Testis (tissue), 3 donors: Measurements from ENCODE around the gene STARD3. TPM values are rescaled to one million over a fixed set of nuclear protein-coding genes. Genes with fewer than 3 reads are reported as not detected.

Experiments used
- DNase-seq: peaks from one replicate; pipeline ENCODE4 v3.0.0-alpha.2; 2019
- H3K27ac ChIP-seq, 2 donors: fragments of 200-600 bp; sonication (generic); one replicate each; pipeline ENCODE4 v1.5.1; 2019
- H3K27me3 ChIP-seq: fragments of 200-600 bp; sonication (generic); one replicate; pipeline ENCODE4 v1.5.1; 2019
- H3K36me3 ChIP-seq: fragments of 200-600 bp; sonication (generic); one replicate; pipeline ENCODE4 v1.5.1; 2017; ENCODE audit warnings: low read depth; ENCODE audit errors: missing control alignments
- H3K4me1 ChIP-seq: fragments of 200-600 bp; sonication (generic); one replicate; pipeline ENCODE4 v1.5.1; 2019
- H3K4me3 ChIP-seq, 2 donors: fragments of 200-600 bp; sonication (generic); one replicate each; pipeline ENCODE4 v1.5.1; 2017 to 2019
- H3K9me3 ChIP-seq: fragments of 200-600 bp; sonication (generic); one replicate; pipeline ENCODE4 v1.5.1; 2017
- POLR2A ChIP-seq: fragments of 450-650 bp; IDR thresholded peaks from one replicate; pipeline ENCODE4 v1.6.1; 2017; ENCODE audit warnings: antibody characterized with exemption, mild to moderate bottlenecking, moderate library complexity
- WGBS, 2 donors: methylation state at CpG; one replicate each; pipeline ENCODE4 v1.1.5; 2018; 5-methylcytosine and 5-hydroxymethylcytosine counted together
- intact Hi-C: fragments of 100-400 bp; cut with DNase I; formaldehyde crosslinking; loops from one replicate; pipeline ENCODE4 v1.15.1; 2023; ENCODE audit warnings: low total_unique reads
- polyA plus RNA-seq: library from polyadenylated mRNA; stranded (reverse); fragments of 350-450 nt; fragmentation: Illumina TruSeq; extraction: RNeasy Lipid Tissue Mini Kit (QIAGEN cat#74804); gene quantifications from one replicate; pipeline ENCODE4 v1.2.3, GENCODE V29; 2014; ENCODE audit warnings: low read depth, low replicate concordance; ENCODE audit not compliant: insufficient read depth
- total RNA-seq, 2 donors: library from RNA; depleted of rRNA; stranded (reverse); fragments of >200 nt; gene quantifications; one replicate each; pipeline ENCODE4 v1.2.3, GENCODE V29; 2016
- TF ChIP-seq, protein P1 (sequence below), 3 experiments: fragments of 450-650 bp in 2 of 3; fragments of 200-600 bp in 1 of 3; sonication (generic) in 1 of 3; IDR thresholded peaks; one replicate each; pipeline ENCODE4 v1.5.1; 2016 to 2019; ENCODE audit warnings: antibody characterized with exemption in 3 of 3, mild to moderate bottlenecking in 2 of 3, moderate library complexity in 1 of 3

Gene STARD3
- total and polyA plus RNA-seq, 3 donors from 2014 or later, result 102 to 352 (median 265) TPM

- TF ChIP-seq POLR2A, result no peak
- TF ChIP-seq, protein P1, sequence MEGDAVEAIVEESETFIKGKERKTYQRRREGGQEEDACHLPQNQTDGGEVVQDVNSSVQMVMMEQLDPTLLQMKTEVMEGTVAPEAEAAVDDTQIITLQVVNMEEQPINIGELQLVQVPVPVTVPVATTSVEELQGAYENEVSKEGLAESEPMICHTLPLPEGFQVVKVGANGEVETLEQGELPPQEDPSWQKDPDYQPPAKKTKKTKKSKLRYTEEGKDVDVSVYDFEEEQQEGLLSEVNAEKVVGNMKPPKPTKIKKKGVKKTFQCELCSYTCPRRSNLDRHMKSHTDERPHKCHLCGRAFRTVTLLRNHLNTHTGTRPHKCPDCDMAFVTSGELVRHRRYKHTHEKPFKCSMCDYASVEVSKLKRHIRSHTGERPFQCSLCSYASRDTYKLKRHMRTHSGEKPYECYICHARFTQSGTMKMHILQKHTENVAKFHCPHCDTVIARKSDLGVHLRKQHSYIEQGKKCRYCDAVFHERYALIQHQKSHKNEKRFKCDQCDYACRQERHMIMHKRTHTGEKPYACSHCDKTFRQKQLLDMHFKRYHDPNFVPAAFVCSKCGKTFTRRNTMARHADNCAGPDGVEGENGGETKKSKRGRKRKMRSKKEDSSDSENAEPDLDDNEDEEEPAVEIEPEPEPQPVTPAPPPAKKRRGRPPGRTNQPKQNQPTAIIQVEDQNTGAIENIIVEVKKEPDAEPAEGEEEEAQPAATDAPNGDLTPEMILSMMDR (IDR thresholded peaks at IDR 0.05), result no peak
- H3K9me3 ChIP-seq, result no peaks in the 10 kb centered on the region
- no peaks in the 10 kb centered on the region for H3K36me3 ChIP-seq
- peaks cover 23% of the 10 kb centered on the region for H3K4me1 ChIP-seq
- DNase-seq, result no peak
- H3K27ac ChIP-seq, result no peak overlapping the region
- H3K27me3 ChIP-seq, result no peaks in the 10 kb centered on the region
- 63 to 82% methylated on average over 7 to 8 of the region's 8 CpGs for WGBS, 2 donors
- H3K4me3 ChIP-seq, result no peak overlapping the region
- intact Hi-C loops, result no loop called here
Observed at GRCh38 chr17:39651923-39652586, 15.1 kb downstream of the STARD3 start.

DNA sequence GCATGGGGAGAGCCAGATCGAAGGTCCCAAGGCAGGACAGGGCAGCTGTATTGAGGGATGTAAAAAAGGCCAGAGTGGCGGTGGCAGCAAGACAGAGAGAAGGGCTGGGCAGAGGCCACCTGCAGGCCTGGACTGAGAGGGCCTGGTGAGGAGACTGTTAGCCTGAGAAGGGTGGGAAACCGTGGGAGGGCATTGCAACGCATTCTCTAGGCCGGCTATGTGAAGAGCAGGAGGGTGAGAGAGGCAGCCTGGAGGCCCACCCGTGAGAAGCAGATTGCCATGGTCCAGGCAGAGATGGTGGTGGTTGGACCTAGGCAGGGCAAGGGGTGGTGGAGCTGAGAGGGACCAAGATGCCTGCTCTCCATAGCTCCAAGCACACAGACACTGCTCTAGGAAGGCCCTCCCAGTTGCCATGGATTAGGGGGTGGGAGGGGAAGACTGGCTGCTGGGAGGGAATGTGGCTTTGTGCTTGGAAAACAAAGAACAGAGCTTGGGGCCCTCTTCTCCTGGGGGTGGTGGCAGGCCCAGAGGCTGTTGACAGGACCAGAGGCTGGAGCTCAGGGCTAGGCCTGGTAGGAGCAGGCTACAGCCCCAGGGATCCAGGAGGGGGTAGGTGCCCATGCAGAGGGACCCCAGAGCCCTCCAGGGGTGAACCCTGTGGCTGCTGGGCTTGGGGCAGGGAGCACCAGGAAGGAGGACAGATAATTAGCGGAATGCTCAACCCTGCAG lies 15.8 kb downstream of the STARD3 start:
- H3K27ac ChIP-seq, result peak overlapping the region in 1 of 2 donors; percentile 15
- no peaks in the 10 kb centered on the region for H3K27me3 ChIP-seq
- no peak overlapping the region for H3K4me3 ChIP-seq

DNA sequence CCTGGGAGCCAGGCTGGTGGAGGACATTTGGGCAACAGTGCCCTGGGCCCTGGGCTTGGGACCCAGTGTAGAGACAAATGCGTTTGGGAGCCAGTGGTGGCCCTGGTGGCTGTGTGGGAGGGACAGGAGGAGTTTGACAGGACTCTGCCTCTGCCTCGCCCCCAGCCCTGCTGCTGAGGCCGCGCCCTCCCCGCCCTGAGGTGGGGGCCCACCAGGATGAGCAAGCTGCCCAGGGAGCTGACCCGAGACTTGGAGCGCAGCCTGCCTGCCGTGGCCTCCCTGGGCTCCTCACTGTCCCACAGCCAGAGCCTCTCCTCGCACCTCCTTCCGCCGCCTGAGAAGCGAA lies 16.3 kb downstream of the STARD3 start:
- no peaks in the 10 kb centered on the region for H3K9me3 ChIP-seq
- no peaks in the 10 kb centered on the region for H3K36me3 ChIP-seq
- H3K4me1 ChIP-seq, result peaks cover 23% of the 10 kb centered on the region
- H3K4me3 ChIP-seq, result no peak overlapping the region
- intact Hi-C loops, result no loop called here
- WGBS, 2 donors, result 84 to 100% methylated on average over 1 to 12 of the region's 12 CpGs
- TF ChIP-seq, protein P1 (IDR thresholded peaks at IDR 0.05), result no peak
- no peak for TF ChIP-seq POLR2A
- H3K27me3 ChIP-seq, result no peaks in the 10 kb centered on the region
- peak overlapping the region in 1 of 2 donors; percentile 15 for H3K27ac ChIP-seq
- no peak for DNase-seq

More for the DNA sequence above, 15.8 kb downstream of the STARD3 start:
- Histone ChIP-seq H3K36me3 (no peaks in the 10 kb centered on the region), H3K9me3 (no peaks in the 10 kb centered on the region), H3K4me1 (peaks cover 23% of the 10 kb centered on the region)
- 45 to 66% methylated on average over 6 to 7 of the region's 7 CpGs for WGBS, 2 donors
- no peak for TF ChIP-seq POLR2A
- TF ChIP-seq, protein P1 (IDR thresholded peaks at IDR 0.05), result no peak
- intact Hi-C loops, result no loop called here
- DNase-seq, result no peak

- DNase-seq, result peak; percentile 80
- intact Hi-C loops, result no loop called here
- peaks cover 23% of the 10 kb centered on the region for H3K4me1 ChIP-seq
- no peaks in the 10 kb centered on the region for H3K27me3 ChIP-seq
- no peaks in the 10 kb centered on the region for H3K36me3 ChIP-seq
- WGBS, 2 donors, result 67 to 75% methylated on average over 8 to 14 of the region's 14 CpGs
- TF ChIP-seq, protein P1 (IDR thresholded peaks at IDR 0.05), result peak in 2 of 3 experiments; percentile 57 to 77
- no peak for TF ChIP-seq POLR2A
- H3K27ac ChIP-seq, result peak overlapping the region in 1 of 2 donors; percentile 15
- H3K9me3 ChIP-seq, result no peaks in the 10 kb centered on the region
- H3K4me3 ChIP-seq, result no peak overlapping the region
Observed at GRCh38 chr17:39653662-39654331, 16.9 kb downstream of the STARD3 start.
